IMR-90 (cell line): Measurements from ENCODE around the gene SCYGR5. TPM values are rescaled to one million over a fixed set of nuclear protein-coding genes. Genes with fewer than 3 reads are reported as not detected.

Experiments used
- ATAC-seq: fragments of 200-7000 bp; cut with Tn5 transposase; 2 replicates; pipeline ENCODE4 v1.9.1; 2020; ENCODE audit warnings: low read depth, mild to moderate bottlenecking, moderate library complexity
- BruUV-seq: library from RNA; stranded (reverse); fragments of 400-500 nt; replicated peaks from 2 replicates; lab custom pipeline; 2021; lab: Mats Ljungman, UMichigan
- CTCF ChIA-PET: fragments of 300-600 bp; formaldehyde crosslinking; extraction: SDS; loops from one replicate; lab custom pipeline; 2021; ENCODE audit warnings: antibody characterized with exemption; lab: Yijun Ruan, JAX
- POLR2A ChIA-PET: fragments of 300-600 bp; sonication (Branson Sonifier 250); formaldehyde crosslinking; loops from one replicate; lab custom pipeline; 2022; ENCODE audit warnings: antibody characterized with exemption; ENCODE audit not compliant: unreplicated experiment; lab: Charles Lee
- DNase-seq: peaks from one replicate; pipeline ENCODE4 v3.0.0; 2013
- H2AFZ ChIP-seq: replicated peaks from 2 replicates; pipeline ENCODE3; 2013; ENCODE audit warnings: low read length, mild to moderate bottlenecking; ENCODE audit not compliant: poor library complexity
- H2AK5ac ChIP-seq: 2 replicates; pipeline ENCODE4 v1.6.1; 2013; ENCODE audit warnings: low read depth, low read length, inconsistent platforms
- H2AK9ac ChIP-seq: replicated peaks from 2 replicates; pipeline ENCODE3; 2013; ENCODE audit warnings: mild to moderate bottlenecking, low read depth, low read length, moderate library complexity; ENCODE audit not compliant: poor library complexity
- H2BK120ac ChIP-seq: 2 replicates; pipeline ENCODE4 v1.6.1; 2013; ENCODE audit warnings: low read depth, low read length, inconsistent platforms
- H2BK15ac ChIP-seq: 3 replicates; pipeline ENCODE4 v1.6.1; 2013; ENCODE audit warnings: low read depth, low read length, inconsistent platforms
- H2BK20ac ChIP-seq: 2 replicates; pipeline ENCODE4 v1.6.1; 2013; ENCODE audit warnings: low read depth, mild to moderate bottlenecking, inconsistent platforms, low read length, moderate library complexity
- H2BK5ac ChIP-seq: 2 replicates; pipeline ENCODE4 v1.6.1; 2013; ENCODE audit warnings: mild to moderate bottlenecking, low read depth, low read length, inconsistent platforms; ENCODE audit not compliant: poor library complexity, severe bottlenecking
- H3K14ac ChIP-seq: replicated peaks from 2 replicates; pipeline ENCODE4 v1.6.1; 2013; ENCODE audit warnings: low read depth, low read length, inconsistent platforms
- H3K18ac ChIP-seq: 2 replicates; pipeline ENCODE4 v1.6.1; 2013; ENCODE audit warnings: low read depth, low read length, control low read depth
- H3K23ac ChIP-seq: 2 replicates; pipeline ENCODE4 v1.6.1; 2013; ENCODE audit warnings: low read depth, low read length, inconsistent platforms
- H3K27ac ChIP-seq: 2 replicates; pipeline ENCODE4 v1.5.1; 2013; ENCODE audit warnings: mild to moderate bottlenecking, control low read depth, low read length; ENCODE audit not compliant: insufficient read depth
- H3K27me3 ChIP-seq: 2 replicates; pipeline ENCODE4 v1.6.1; 2013; ENCODE audit warnings: low read length; ENCODE audit not compliant: control insufficient read depth, insufficient read depth
- H3K36me3 ChIP-seq: 2 replicates; pipeline ENCODE4 v1.6.1; 2013; ENCODE audit warnings: low read length, mixed read lengths; ENCODE audit not compliant: control insufficient read depth, insufficient read depth
- H3K4ac ChIP-seq: 2 replicates; pipeline ENCODE4 v1.6.1; 2013; ENCODE audit warnings: low read depth, low read length, inconsistent platforms
- H3K4me1 ChIP-seq: 2 replicates; pipeline ENCODE4 v1.6.1; 2013; ENCODE audit warnings: low read length, mixed read lengths; ENCODE audit not compliant: control insufficient read depth, insufficient read depth
- H3K4me2 ChIP-seq: 2 replicates; pipeline ENCODE4 v1.6.1; 2013; ENCODE audit warnings: low read depth, mild to moderate bottlenecking, control low read depth, low read length, moderate library complexity
- H3K4me3 ChIP-seq: 2 replicates; pipeline ENCODE4 v1.5.1; 2013; ENCODE audit warnings: low read depth, mild to moderate bottlenecking, control low read depth, low read length, moderate library complexity; ENCODE audit not compliant: insufficient read depth
- H3K56ac ChIP-seq: 2 replicates; pipeline ENCODE4 v1.6.1; 2013; ENCODE audit warnings: low read length, inconsistent platforms; ENCODE audit not compliant: insufficient read depth; ENCODE audit errors: extremely low read depth
- H3K79me1 ChIP-seq, 2 experiments: 2 replicates each; pipeline ENCODE4 v1.6.1; 2013; ENCODE audit warnings: low read length in 2 of 2, inconsistent platforms in 1 of 2, low read depth in 1 of 2
- H3K9ac ChIP-seq: 2 replicates; pipeline ENCODE4 v1.6.1; 2013; ENCODE audit warnings: low read depth, low read length, control low read depth
- H3K9me1 ChIP-seq: 2 replicates; pipeline ENCODE4 v1.6.1; 2013; ENCODE audit warnings: low read length, inconsistent platforms; ENCODE audit not compliant: insufficient read depth
- H3K9me3 ChIP-seq: 2 replicates; pipeline ENCODE4 v1.6.1; 2013; ENCODE audit warnings: low read length; ENCODE audit not compliant: control insufficient read depth, insufficient read depth
- H4K20me1 ChIP-seq: 2 replicates; pipeline ENCODE4 v1.6.1; 2013; ENCODE audit warnings: low read length, inconsistent platforms; ENCODE audit not compliant: insufficient read depth
- H4K5ac ChIP-seq: 2 replicates; pipeline ENCODE4 v1.6.1; 2013; ENCODE audit warnings: mild to moderate bottlenecking, low read depth, low read length, control low read depth
- H4K8ac ChIP-seq, 2 experiments: 2 replicates each; pipeline ENCODE4 v1.6.1; 2013; ENCODE audit warnings: low read depth in 2 of 2, low read length in 2 of 2, control low read depth in 1 of 2, inconsistent platforms in 1 of 2
- H4K91ac ChIP-seq: 2 replicates; pipeline ENCODE4 v1.6.1; 2013; ENCODE audit warnings: low read depth, low read length, inconsistent platforms; ENCODE audit not compliant: insufficient read depth
- CEBPB ChIP-seq: IDR thresholded peaks from 2 replicates; pipeline ENCODE4 v1.6.1; 2012; ENCODE audit warnings: low read depth, low read length, improper control_type of control experiment
- CTCF ChIP-seq: conservative IDR thresholded peaks from 2 replicates; pipeline ENCODE4 v1.5.1; 2012; ENCODE audit warnings: mild to moderate bottlenecking, low read depth, low read length, improper control_type of control experiment
- WGBS, 2 experiments: methylation state at CpG; one replicate each; pipeline versions ENCODE4 v1.1.5 to v1.1.7; 2013; ENCODE audit warnings: missing lambda C conversion rate in 2 of 2; ENCODE audit not compliant: insufficient read length in 1 of 2; ENCODE audit errors: extremely low coverage in 2 of 2; 5-methylcytosine and 5-hydroxymethylcytosine counted together
- dilution Hi-C: fragments of 300-500 bp; cut with HindIII; formaldehyde crosslinking; loops from one replicate; pipeline ENCODE4 v1.14.3; 2018; ENCODE audit warnings: low sequenced_read_pairs; ENCODE audit not compliant: unreplicated experiment
- in situ Hi-C: fragments of 300-500 bp; cut with MboI; formaldehyde crosslinking; loops from 3 replicates; pipeline ENCODE4 v1.14.3; 2019; ENCODE audit warnings: low sequenced_read_pairs, inconsistent platforms, mixed read lengths
- intact Hi-C: fragments of 100-400 bp; cut with micrococcal nuclease; formaldehyde crosslinking; loops from 2 replicates; pipeline ENCODE4 v1.10.0; 2022
- polyA plus RNA-seq, 3 experiments: library from polyadenylated mRNA; depleted of rRNA; stranded (reverse); fragments of >200 nt; gene quantifications; 2 replicates each; pipeline ENCODE4 v1.2.3, GENCODE V29; 2012; ENCODE audit warnings: low replicate concordance in 1 of 3
- total RNA-seq: library from RNA; depleted of rRNA; stranded (reverse); fragments of >200 nt; gene quantifications from 2 replicates; pipeline ENCODE4 v1.2.3, GENCODE V29; 2012

Gene SCYGR5
- total and polyA plus RNA-seq, 2 of the 4 experiments (the other 2 are of a cell fraction) = not detected

- H3K4me2 ChIP-seq = no peak overlapping the region
- no peak for DNase-seq
- no peak overlapping the region for H4K91ac ChIP-seq
- H3K14ac ChIP-seq = no peak overlapping the region
- no peak overlapping the region for H3K23ac ChIP-seq
- 48% methylated on average over 3 of the region's 3 CpGs; no CpG with 5 or more reads in 1 of the 2 experiments for WGBS, 2 experiments
- H4K8ac ChIP-seq = no peak overlapping the region
- no peak overlapping the region for H2BK15ac ChIP-seq
- BruUV-seq = no TSS peak
- in situ Hi-C loops = loop anchor here (10.0 kb wide), 1 partner anchor 223 kb away; no protein-coding TSS in a partner anchor
- no peak for ATAC-seq
- TF ChIP-seq CTCF (no peak), CEBPB (peak; percentile 42; the same call in 1 of the 2 replicates)
- no peak overlapping the region for H2BK20ac ChIP-seq
- intact Hi-C loops = no loop called here
- H3K9ac ChIP-seq = no peak overlapping the region
- no peaks in the 10 kb centered on the region for H4K20me1 ChIP-seq
- no peak overlapping the region for H2AK5ac ChIP-seq
- H3K9me3 ChIP-seq = no peaks in the 10 kb centered on the region
- no peak overlapping the region for H2AFZ ChIP-seq
- H3K79me1 ChIP-seq = no peaks in the 10 kb centered on the region
- dilution Hi-C loops = no loop called here
- H3K56ac ChIP-seq = no peak overlapping the region
- no peaks in the 10 kb centered on the region for H3K36me3 ChIP-seq
- H3K27ac ChIP-seq = no peak overlapping the region
- peaks cover 4% of the 10 kb centered on the region for H3K27me3 ChIP-seq
- no peak overlapping the region for H2AK9ac ChIP-seq
- no peak overlapping the region for H2BK5ac ChIP-seq
- H3K9me1 ChIP-seq = no peaks in the 10 kb centered on the region
- no peak overlapping the region for H4K5ac ChIP-seq
- H3K18ac ChIP-seq = no peak overlapping the region
- no peak overlapping the region for H3K4ac ChIP-seq
- no peak overlapping the region for H3K4me3 ChIP-seq
- ChIA-PET CTCF (no interaction called here), POLR2A (no interaction called here)
- no peaks in the 10 kb centered on the region for H3K4me1 ChIP-seq
- no peak overlapping the region for H2BK120ac ChIP-seq
Observed at GRCh38 chr2:227661827-227662226, 4.8 kb upstream of the SCYGR5 start.
